ENCODE measurements around the gene DTX2. TPM values are rescaled to one million over a fixed set of nuclear protein-coding genes. Genes with fewer than 3 reads are reported as not detected.
"Not testable (repeated sequence)": the region's sequence is repeated elsewhere in the genome, so short reads cannot be mapped to it uniquely, and the experiment has no call there.

DTX2 gene
- total RNA-seq, 4 donors from 2014 or later, result 50.4 to 121 (median 74.2) TPM

- H3K27me3 ChIP-seq; H3K4me3 ChIP-seq; H3K9me3 ChIP-seq; H3K4me1 ChIP-seq; DNase-seq (ENCODE audit: low spot score in 2 of 2); H3K27ac ChIP-seq: not testable (repeated sequence)
- peaks cover 32% of the 10 kb centered on the region for H3K36me3 ChIP-seq
- WGBS, result 72% methylated on average over 14 of the region's 29 CpGs
Measured at GRCh38 chr7:76480403-76481253, 19.1 kb downstream of the DTX2 start.

- DNase-seq (ENCODE audit: low spot score in 2 of 2); H3K9me3 ChIP-seq; H3K27me3 ChIP-seq; H3K4me3 ChIP-seq; H3K4me1 ChIP-seq; H3K27ac ChIP-seq: not testable (repeated sequence)
- peaks cover 32% of the 10 kb centered on the region for H3K36me3 ChIP-seq
- WGBS, result 98% methylated on average over 18 of the region's 24 CpGs
Measured at GRCh38 chr7:76482660-76483059, 21.2 kb downstream of the DTX2 start.

- H3K36me3 ChIP-seq, result peaks cover 32% of the 10 kb centered on the region
- 94% methylated on average over 10 of the region's 17 CpGs for WGBS
- H3K27me3 ChIP-seq; H3K4me3 ChIP-seq; H3K4me1 ChIP-seq; DNase-seq (ENCODE audit: low spot score in 2 of 2); H3K9me3 ChIP-seq; H3K27ac ChIP-seq: not testable (repeated sequence)
Measured at GRCh38 chr7:76483081-76483480, 21.6 kb downstream of the DTX2 start.

- H3K27ac ChIP-seq; H3K4me1 ChIP-seq; H3K4me3 ChIP-seq; H3K27me3 ChIP-seq; DNase-seq (ENCODE audit: low spot score in 2 of 2); H3K9me3 ChIP-seq: not testable (repeated sequence)
- WGBS, result no CpG with 5 or more reads among the region's 12 CpGs
- H3K36me3 ChIP-seq, result peaks cover 32% of the 10 kb centered on the region
Measured at GRCh38 chr7:76484456-76484855, 22.9 kb downstream of the DTX2 start.

DNA sequence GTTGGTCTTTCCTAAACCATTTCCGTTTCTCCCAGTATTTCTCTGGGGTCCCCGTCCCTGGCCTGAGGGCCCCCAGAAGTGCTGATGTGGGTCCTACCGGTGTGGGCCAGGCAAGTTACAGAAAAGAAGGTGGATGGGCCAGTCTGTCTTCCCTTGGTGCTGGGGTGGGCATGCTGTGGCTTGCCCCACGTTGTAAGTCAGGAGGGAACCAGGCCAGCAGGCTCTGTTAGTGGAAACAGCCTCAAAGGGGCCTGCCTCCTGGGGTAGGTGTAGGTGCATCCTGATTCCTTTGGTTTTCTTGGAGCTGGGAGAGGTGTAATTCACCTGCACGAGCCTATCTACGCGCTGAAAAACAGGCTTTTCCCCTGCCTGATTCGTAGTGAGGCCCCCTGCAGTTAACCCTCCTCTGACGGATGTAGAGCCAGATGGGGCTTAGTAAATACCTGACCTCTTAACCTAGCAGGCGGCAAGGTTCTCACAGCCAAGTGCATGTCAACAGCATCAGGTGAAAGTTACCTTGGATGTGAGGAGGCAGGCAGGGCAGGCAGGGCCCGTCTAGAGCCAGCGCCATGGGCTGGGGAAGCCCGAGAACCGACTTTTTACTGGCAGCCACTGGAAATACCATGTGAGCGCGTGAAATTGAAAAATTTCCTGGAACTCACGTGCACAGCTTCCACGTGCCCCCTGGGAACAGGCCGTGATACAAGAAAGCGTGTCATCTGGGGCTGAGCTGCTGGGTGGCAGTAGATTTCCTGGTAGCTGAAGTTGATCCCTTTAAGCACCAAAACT, 24.5 kb downstream of the DTX2 start:
- not testable (repeated sequence) for H3K27me3 ChIP-seq; H3K4me3 ChIP-seq; H3K9me3 ChIP-seq; H3K27ac ChIP-seq; DNase-seq (ENCODE audit: low spot score in 2 of 2); H3K4me1 ChIP-seq
- no CpG with 5 or more reads among the region's 20 CpGs for WGBS
- H3K36me3 ChIP-seq, result peaks cover 24% of the 10 kb centered on the region

GRCh38 chr7:76486618-76487017, 25.1 kb downstream of the DTX2 start:
- peaks cover 18% of the 10 kb centered on the region for H3K36me3 ChIP-seq
- not testable (repeated sequence) for H3K4me3 ChIP-seq; H3K27ac ChIP-seq; DNase-seq (ENCODE audit: low spot score in 2 of 2); H3K4me1 ChIP-seq; H3K9me3 ChIP-seq; H3K27me3 ChIP-seq
- WGBS, result no CpG with 5 or more reads among the region's 5 CpGs

DNA sequence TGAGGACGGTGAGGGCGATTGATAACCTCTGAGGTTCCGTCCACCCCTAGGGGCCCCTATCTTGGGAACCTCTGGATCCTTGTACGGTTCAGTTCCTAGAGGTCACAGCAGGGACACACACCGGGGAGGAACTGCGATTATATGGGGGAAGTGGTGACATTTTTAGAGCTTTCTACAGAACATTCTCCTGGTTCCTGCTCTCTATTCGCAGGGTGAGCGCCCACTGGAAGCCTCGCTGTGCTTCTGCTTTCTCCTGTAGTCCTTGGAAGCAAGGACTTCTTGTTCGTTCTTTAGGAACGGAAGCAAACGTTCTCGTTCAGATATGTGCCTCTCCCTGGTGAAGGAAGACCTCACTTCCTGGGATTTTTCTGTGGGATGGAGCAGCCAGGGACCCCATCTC, 26.5 kb downstream of the DTX2 start:
- no CpG with 5 or more reads among the region's 13 CpGs for WGBS
- not testable (repeated sequence) for H3K9me3 ChIP-seq; H3K4me1 ChIP-seq; DNase-seq (ENCODE audit: low spot score in 2 of 2); H3K27me3 ChIP-seq; H3K27ac ChIP-seq; H3K4me3 ChIP-seq
- H3K36me3 ChIP-seq, result peaks cover 14% of the 10 kb centered on the region

DNA sequence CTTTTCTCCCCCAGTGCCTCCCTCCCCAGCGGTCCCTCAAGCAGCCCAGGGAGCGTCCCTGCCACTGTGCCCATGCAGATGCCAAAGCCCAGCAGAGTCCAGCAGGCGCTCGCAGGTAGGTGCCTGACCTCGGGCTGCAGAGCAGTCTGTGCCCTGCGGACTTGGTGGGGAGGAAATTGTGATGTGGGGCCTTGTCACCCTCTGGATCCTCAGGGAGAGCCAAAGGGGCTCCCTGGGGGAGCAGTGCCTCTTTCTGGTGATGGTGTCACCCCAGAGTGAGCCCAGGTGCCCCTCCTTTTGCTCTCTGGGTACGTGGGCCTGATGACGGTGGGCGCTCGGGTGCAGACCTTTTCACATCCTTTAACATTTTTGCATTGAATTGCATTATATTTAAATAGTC, 30.6 kb downstream of the DTX2 start:
- H3K4me1 ChIP-seq; H3K4me3 ChIP-seq; H3K36me3 ChIP-seq; H3K27ac ChIP-seq; H3K27me3 ChIP-seq; DNase-seq (ENCODE audit: low spot score in 2 of 2); H3K9me3 ChIP-seq: not testable (repeated sequence)
- WGBS, result no CpG with 5 or more reads among the region's 10 CpGs

GRCh38 chr7:76495717-76496116, 34.2 kb downstream of the DTX2 start:
- not testable (repeated sequence) for H3K27ac ChIP-seq; H3K4me3 ChIP-seq; H3K36me3 ChIP-seq; H3K27me3 ChIP-seq; H3K9me3 ChIP-seq; H3K4me1 ChIP-seq; DNase-seq (ENCODE audit: low spot score in 2 of 2)
- no CpG with 5 or more reads among the region's 16 CpGs for WGBS

- peaks cover 11% of the 10 kb centered on the region for H3K36me3 ChIP-seq
- no CpG with 5 or more reads among the region's 27 CpGs for WGBS
- H3K27me3 ChIP-seq; DNase-seq (ENCODE audit: low spot score in 2 of 2); H3K4me3 ChIP-seq; H3K9me3 ChIP-seq; H3K27ac ChIP-seq; H3K4me1 ChIP-seq: not testable (repeated sequence)
Measured at GRCh38 chr7:76497918-76498582, 36.5 kb downstream of the DTX2 start.

- WGBS, result no CpG with 5 or more reads among the region's 10 CpGs
- peaks cover 13% of the 10 kb centered on the region for H3K36me3 ChIP-seq
- not testable (repeated sequence) for H3K4me1 ChIP-seq; H3K4me3 ChIP-seq; H3K27me3 ChIP-seq; H3K9me3 ChIP-seq; DNase-seq (ENCODE audit: low spot score in 2 of 2); H3K27ac ChIP-seq
Measured at GRCh38 chr7:76498583-76499200, 37.2 kb downstream of the DTX2 start.

DNA sequence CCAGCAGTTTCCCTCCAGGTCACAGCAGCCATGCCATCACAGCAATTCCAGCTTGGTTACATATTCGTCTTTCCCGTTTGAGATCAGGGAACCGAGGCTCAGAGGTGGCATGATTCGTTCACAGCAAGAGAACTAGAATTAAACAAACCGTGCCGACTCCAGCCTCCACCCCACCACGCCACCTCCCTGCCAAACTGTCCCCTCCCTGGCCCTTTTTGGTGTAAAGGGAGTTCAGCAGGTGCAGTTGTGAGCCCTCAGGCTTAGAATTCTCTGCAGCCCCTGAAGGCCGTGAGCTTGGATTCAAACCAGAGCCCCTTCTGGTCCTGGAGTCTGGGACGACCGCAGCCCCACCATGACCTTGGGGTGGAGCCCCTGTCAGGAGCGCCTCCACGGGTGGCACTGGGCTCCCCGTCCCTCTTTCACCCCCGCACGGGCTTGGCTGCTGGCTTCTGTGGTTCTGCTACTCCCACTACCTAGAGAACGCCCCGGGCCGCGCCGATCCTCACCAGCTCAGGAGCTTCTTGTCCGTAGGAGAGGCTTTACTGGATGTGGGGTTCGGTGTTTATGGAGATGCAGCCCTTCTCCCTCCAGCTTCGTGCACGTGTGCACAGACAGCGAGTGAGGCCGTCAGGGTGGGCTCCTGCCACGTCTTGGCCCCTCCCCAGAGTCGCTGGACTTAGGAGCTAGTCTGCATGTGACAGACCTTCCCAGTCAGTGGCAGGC, 37.9 kb downstream of the DTX2 start:
- H3K27me3 ChIP-seq; DNase-seq (ENCODE audit: low spot score in 2 of 2); H3K4me1 ChIP-seq; H3K9me3 ChIP-seq; H3K27ac ChIP-seq; H3K4me3 ChIP-seq: not testable (repeated sequence)
- WGBS, result 77% methylated on average over 5 of the region's 28 CpGs
- peaks cover 14% of the 10 kb centered on the region for H3K36me3 ChIP-seq

DNA sequence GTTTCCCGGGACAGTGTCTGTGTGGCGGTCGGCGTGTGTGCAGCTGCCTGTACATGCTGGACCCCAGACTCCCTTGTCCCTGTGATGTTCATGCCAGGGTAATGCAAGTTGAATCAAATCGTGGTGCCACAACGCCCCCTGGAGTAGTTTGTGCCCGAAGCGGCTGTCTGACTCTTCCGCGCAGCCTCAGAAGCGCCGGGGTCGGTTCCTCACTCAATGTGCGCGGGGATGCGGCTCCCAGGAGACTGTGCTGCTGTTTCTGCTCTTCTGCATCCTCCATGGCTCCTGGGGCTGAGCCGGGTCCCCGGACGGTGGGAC, 38.4 kb downstream of the DTX2 start:
- H3K27ac ChIP-seq; H3K9me3 ChIP-seq; H3K27me3 ChIP-seq; H3K4me1 ChIP-seq; DNase-seq (ENCODE audit: low spot score in 2 of 2); H3K4me3 ChIP-seq: not testable (repeated sequence)
- 90% methylated on average over 4 of the region's 19 CpGs for WGBS
- peaks cover 19% of the 10 kb centered on the region for H3K36me3 ChIP-seq
